ENCODE measurements around the gene TMOD1. TPM values are rescaled to one million over a fixed set of nuclear protein-coding genes. Genes with fewer than 3 reads are reported as not detected.

TMOD1 gene
- total RNA-seq, 1 experiment from 2014 or later: 0.14 TPM

DNA sequence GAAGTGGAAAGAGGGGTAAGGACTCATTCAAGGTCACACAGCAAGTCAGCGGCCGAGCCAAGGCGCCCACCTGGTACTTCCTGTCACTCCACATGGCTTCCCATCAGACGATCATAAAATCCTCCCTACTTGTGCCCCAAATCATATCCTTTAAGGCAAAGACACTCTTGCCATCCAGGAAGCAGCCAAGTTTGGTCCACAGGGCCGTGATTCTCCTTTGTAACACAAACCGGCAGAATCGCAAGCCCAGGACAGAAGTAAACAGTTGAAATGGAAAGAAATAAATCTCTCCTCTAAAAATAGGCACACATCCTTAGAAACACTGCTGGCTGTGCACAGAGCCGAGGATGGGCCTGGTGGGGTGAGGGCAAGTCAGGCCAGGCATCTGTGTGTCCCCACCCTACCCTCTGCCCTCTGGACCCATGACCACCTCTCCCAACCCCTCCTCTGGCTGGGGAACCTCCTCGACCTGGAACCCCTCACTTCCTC, 30.5 kb downstream of the TMOD1 start:
- BruUV-seq (replicated peaks): no TSS peak

DNA sequence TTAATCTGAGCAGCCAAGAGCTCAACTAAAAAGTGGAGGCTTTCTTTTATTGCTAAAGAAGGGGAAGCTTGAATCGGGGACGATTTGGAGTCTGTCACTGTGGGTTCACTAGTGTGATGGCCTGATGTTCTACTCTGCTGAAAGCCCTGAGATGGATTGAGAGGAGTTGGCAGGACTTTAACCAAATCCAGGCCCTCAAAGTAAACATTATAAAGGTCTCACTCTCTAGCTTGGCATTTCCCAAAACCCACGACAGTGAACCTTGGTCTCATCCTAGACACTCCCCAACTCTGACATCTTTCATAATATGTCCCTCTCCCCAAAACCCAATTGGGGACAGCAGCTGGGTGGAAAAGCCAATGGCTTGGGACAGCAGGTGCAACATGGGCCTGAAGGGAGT, 32.7 kb downstream of the TMOD1 start:
- H3K4me3 Mint-ChIP-seq (ENCODE audit: low read depth, unreplicated experiment): no peak overlapping the region
- no peak for DNase-seq
- H3K36me3 Mint-ChIP-seq (ENCODE audit: insufficient read depth, unreplicated experiment): no peaks in the 10 kb centered on the region
- TF ChIP-seq, protein P1, sequence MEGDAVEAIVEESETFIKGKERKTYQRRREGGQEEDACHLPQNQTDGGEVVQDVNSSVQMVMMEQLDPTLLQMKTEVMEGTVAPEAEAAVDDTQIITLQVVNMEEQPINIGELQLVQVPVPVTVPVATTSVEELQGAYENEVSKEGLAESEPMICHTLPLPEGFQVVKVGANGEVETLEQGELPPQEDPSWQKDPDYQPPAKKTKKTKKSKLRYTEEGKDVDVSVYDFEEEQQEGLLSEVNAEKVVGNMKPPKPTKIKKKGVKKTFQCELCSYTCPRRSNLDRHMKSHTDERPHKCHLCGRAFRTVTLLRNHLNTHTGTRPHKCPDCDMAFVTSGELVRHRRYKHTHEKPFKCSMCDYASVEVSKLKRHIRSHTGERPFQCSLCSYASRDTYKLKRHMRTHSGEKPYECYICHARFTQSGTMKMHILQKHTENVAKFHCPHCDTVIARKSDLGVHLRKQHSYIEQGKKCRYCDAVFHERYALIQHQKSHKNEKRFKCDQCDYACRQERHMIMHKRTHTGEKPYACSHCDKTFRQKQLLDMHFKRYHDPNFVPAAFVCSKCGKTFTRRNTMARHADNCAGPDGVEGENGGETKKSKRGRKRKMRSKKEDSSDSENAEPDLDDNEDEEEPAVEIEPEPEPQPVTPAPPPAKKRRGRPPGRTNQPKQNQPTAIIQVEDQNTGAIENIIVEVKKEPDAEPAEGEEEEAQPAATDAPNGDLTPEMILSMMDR (IDR thresholded peaks at IDR 0.05; ENCODE audit: unreplicated experiment): no peak
- CTCF ChIA-PET: no interaction called here
- intact Hi-C loops (cut with micrococcal nuclease; ENCODE audit: unreplicated experiment): no loop called here
- no TSS peak for BruUV-seq (replicated peaks)
- H3K4me1 Mint-ChIP-seq (ENCODE audit: low read depth, unreplicated experiment): no peaks in the 10 kb centered on the region
- H3K27me3 Mint-ChIP-seq (ENCODE audit: unreplicated experiment): peaks cover 17% of the 10 kb centered on the region
- H3K27ac Mint-ChIP-seq (ENCODE audit: unreplicated experiment): no peak overlapping the region
- H3K9me3 Mint-ChIP-seq (ENCODE audit: low read depth, unreplicated experiment): no peaks in the 10 kb centered on the region

More for the DNA sequence above, 30.5 kb downstream of the TMOD1 start:
- H3K27me3 Mint-ChIP-seq (ENCODE audit: unreplicated experiment): peaks cover 17% of the 10 kb centered on the region
- intact Hi-C loops (cut with micrococcal nuclease; ENCODE audit: unreplicated experiment): no loop called here
- no peaks in the 10 kb centered on the region for H3K4me1 Mint-ChIP-seq (ENCODE audit: low read depth, unreplicated experiment)
- CTCF ChIA-PET: no interaction called here
- no peaks in the 10 kb centered on the region for H3K36me3 Mint-ChIP-seq (ENCODE audit: insufficient read depth, unreplicated experiment)
- H3K4me3 Mint-ChIP-seq (ENCODE audit: low read depth, unreplicated experiment): no peak overlapping the region
- TF ChIP-seq, protein P1 (IDR thresholded peaks at IDR 0.05; ENCODE audit: unreplicated experiment): no peak
- no peaks in the 10 kb centered on the region for H3K9me3 Mint-ChIP-seq (ENCODE audit: low read depth, unreplicated experiment)
- no peak overlapping the region for H3K27ac Mint-ChIP-seq (ENCODE audit: unreplicated experiment)
- no peak for DNase-seq

DNA sequence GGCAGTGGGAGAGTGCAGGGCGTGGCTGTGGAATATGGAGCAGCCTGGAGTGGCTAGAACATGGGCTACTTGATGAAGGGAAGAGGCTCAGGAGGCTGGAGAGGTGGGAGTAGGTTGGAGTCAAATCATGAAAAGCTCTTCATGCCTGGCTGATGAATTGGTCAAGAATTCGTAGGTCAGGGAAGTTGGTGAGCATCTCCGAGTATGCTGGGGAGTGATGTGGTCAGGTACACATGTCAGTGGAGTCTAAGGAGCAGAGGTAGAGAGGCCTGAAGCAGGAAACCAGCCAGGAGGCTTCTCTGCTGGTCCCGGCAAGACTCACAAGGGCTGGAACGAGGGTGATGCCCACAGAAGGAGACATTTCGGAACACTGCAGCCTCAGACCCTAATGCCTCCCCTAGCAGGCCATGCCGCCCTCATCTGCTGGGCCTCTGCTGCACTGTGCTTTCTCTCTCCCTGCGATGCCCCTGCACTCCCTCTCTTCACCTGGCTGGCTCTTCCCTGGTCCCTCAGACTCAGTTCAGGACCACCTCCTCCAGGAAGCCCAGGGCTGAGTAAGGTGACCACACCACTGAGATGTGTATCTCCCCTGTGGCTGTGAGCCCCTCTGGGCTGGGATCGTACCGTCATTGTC, 33.6 kb downstream of the TMOD1 start:
- H3K9me3 Mint-ChIP-seq (ENCODE audit: low read depth, unreplicated experiment): no peaks in the 10 kb centered on the region
- DNase-seq: no peak
- CTCF ChIA-PET: interaction anchor here (0.6 kb wide), 1 partner anchor 72 kb away, joined by 3 read pairs; no protein-coding TSS in a partner anchor
- no peaks in the 10 kb centered on the region for H3K4me1 Mint-ChIP-seq (ENCODE audit: low read depth, unreplicated experiment)
- no peak overlapping the region for H3K4me3 Mint-ChIP-seq (ENCODE audit: low read depth, unreplicated experiment)
- intact Hi-C loops (cut with micrococcal nuclease; ENCODE audit: unreplicated experiment): no loop called here
- H3K27ac Mint-ChIP-seq (ENCODE audit: unreplicated experiment): no peak overlapping the region
- no TSS peak for BruUV-seq (replicated peaks)
- TF ChIP-seq, protein P1 (IDR thresholded peaks at IDR 0.05; ENCODE audit: unreplicated experiment): no peak
- H3K36me3 Mint-ChIP-seq (ENCODE audit: insufficient read depth, unreplicated experiment): no peaks in the 10 kb centered on the region
- H3K27me3 Mint-ChIP-seq (ENCODE audit: unreplicated experiment): peaks cover 17% of the 10 kb centered on the region

DNA sequence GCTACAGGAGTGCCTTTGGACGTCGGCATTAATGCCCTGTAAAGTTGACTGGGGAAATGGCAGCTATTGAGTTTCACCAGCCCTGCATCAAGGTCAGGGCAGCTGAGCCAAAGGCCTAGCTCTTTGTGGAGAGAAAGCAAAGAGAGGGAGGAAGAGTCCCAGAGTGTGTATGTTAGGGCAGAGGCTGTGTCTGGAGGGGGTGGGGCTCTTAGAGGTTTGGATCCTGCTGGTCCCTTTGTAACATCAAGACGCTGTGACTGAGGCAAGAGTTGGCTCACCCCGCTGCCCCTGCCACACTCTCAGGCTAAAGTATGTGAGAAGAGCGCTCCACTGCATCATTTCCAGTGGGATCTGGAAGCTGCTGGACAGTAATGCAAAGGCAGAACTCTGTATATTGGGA, 34.3 kb downstream of the TMOD1 start:
- DNase-seq: no peak
- no TSS peak for BruUV-seq (replicated peaks)
- intact Hi-C loops (cut with micrococcal nuclease; ENCODE audit: unreplicated experiment): no loop called here
- Mint-ChIP-seq H3K9me3 (ENCODE audit: low read depth, unreplicated experiment) (no peaks in the 10 kb centered on the region), H3K27me3 (ENCODE audit: unreplicated experiment) (peaks cover 17% of the 10 kb centered on the region), H3K4me1 (ENCODE audit: low read depth, unreplicated experiment) (no peaks in the 10 kb centered on the region), H3K36me3 (ENCODE audit: insufficient read depth, unreplicated experiment) (no peaks in the 10 kb centered on the region), H3K4me3 (ENCODE audit: low read depth, unreplicated experiment) (no peak overlapping the region), H3K27ac (ENCODE audit: unreplicated experiment) (no peak overlapping the region)
- TF ChIP-seq, protein P1 (IDR thresholded peaks at IDR 0.05; ENCODE audit: unreplicated experiment): no peak
- CTCF ChIA-PET: interaction anchor here (0.6 kb wide), 1 partner anchor 72 kb away, joined by 3 read pairs; no protein-coding TSS in a partner anchor
